ENCODE data around the gene TMPRSS3. TPM values are rescaled to one million over a fixed set of nuclear protein-coding genes. Genes with fewer than 3 reads are reported as not detected.

TMPRSS3 gene
- total RNA-seq, 1 donor from 2014 or later: not detected

DNA sequence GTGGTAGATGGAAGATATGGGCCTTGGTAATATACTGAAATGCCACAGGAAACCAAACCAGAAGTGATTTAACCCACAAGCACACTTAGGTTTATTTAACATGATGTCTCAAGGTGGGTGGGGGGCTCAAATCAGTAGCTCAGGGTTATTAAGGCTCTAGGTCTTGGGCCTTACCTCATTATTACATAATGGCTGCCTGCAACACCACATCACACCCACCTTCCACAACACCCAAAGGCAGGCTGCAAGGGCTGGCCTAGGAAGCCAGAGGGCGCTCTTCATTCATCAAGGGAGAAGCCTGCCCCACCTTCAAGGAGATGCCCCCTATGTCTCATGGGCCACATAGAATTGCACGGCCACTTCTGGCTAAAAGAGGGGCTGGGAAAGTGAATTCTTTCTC, 35.5 kb downstream of the TMPRSS3 start:
- DNase-seq (ENCODE audit: low read depth, low spot score): no peak
- TF ChIP-seq, protein P1, sequence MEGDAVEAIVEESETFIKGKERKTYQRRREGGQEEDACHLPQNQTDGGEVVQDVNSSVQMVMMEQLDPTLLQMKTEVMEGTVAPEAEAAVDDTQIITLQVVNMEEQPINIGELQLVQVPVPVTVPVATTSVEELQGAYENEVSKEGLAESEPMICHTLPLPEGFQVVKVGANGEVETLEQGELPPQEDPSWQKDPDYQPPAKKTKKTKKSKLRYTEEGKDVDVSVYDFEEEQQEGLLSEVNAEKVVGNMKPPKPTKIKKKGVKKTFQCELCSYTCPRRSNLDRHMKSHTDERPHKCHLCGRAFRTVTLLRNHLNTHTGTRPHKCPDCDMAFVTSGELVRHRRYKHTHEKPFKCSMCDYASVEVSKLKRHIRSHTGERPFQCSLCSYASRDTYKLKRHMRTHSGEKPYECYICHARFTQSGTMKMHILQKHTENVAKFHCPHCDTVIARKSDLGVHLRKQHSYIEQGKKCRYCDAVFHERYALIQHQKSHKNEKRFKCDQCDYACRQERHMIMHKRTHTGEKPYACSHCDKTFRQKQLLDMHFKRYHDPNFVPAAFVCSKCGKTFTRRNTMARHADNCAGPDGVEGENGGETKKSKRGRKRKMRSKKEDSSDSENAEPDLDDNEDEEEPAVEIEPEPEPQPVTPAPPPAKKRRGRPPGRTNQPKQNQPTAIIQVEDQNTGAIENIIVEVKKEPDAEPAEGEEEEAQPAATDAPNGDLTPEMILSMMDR (conservative IDR thresholded peaks at IDR 0.05): peak; percentile 16
- peaks cover 2% of the 10 kb centered on the region for H3K27me3 Mint-ChIP-seq (ENCODE audit: low read depth)
- peaks cover 10% of the 10 kb centered on the region for H3K9me3 Mint-ChIP-seq
- no peaks in the 10 kb centered on the region for H3K36me3 Mint-ChIP-seq (ENCODE audit: low read depth)
- H3K4me1 Mint-ChIP-seq: no peaks in the 10 kb centered on the region
- H3K27ac Mint-ChIP-seq (ENCODE audit: unreplicated experiment): no peak overlapping the region
- no peak overlapping the region for H3K4me3 Mint-ChIP-seq

DNA sequence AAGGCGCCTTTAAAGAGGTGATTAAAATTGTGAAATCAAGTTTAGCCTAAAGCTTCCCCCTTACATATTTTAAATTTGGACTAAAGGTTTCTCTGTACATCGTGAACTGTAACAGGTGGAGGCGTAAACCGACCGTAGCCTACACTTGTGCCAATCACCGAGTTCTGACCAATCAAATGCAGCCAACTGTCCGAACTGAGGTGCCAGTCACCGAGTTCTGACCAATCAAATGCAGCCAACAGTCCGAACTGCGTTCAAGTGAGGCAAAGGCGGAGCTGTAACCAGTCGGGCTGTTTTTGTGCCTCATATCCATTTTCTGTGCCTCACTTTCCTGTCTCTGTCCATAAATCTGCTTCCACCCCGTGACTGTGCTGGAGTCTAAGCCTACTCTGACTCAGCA, 36.9 kb downstream of the TMPRSS3 start:
- TF ChIP-seq, protein P1 (conservative IDR thresholded peaks at IDR 0.05): no peak
- no peak for DNase-seq (ENCODE audit: low read depth, low spot score)
- no peak overlapping the region for H3K4me3 Mint-ChIP-seq
- no peaks in the 10 kb centered on the region for H3K4me1 Mint-ChIP-seq
- H3K36me3 Mint-ChIP-seq (ENCODE audit: low read depth): no peaks in the 10 kb centered on the region
- H3K27me3 Mint-ChIP-seq (ENCODE audit: low read depth): peaks cover 2% of the 10 kb centered on the region
- peaks cover 15% of the 10 kb centered on the region for H3K9me3 Mint-ChIP-seq
- no peak overlapping the region for H3K27ac Mint-ChIP-seq (ENCODE audit: unreplicated experiment)

DNA sequence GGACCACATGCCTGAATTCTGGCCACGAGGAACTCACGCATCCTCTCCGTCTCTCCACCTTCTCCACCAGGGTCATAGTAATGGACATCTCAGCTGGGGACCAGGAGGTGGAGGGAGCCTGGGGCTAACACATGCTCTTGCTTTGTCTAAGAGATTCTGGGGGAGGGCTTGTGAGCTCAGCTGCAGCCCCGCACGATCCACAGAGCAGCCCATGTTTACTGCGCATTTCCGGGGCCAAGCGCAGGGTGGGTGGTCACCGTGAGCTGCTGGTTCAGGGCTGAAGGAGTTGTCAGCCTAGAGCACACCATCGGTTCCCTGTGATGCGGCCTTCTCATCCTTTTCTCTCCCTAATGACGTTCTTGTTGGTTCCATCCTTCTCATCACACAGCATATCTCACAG, 37.6 kb downstream of the TMPRSS3 start:
- Mint-ChIP-seq H3K4me1 (no peaks in the 10 kb centered on the region), H3K9me3 (peaks cover 15% of the 10 kb centered on the region), H3K27ac (ENCODE audit: unreplicated experiment) (no peak overlapping the region), H3K27me3 (ENCODE audit: low read depth) (peaks cover 2% of the 10 kb centered on the region), H3K36me3 (ENCODE audit: low read depth) (no peaks in the 10 kb centered on the region), H3K4me3 (no peak overlapping the region)
- no peak for DNase-seq (ENCODE audit: low read depth, low spot score)
- TF ChIP-seq, protein P1 (conservative IDR thresholded peaks at IDR 0.05): no peak

DNA sequence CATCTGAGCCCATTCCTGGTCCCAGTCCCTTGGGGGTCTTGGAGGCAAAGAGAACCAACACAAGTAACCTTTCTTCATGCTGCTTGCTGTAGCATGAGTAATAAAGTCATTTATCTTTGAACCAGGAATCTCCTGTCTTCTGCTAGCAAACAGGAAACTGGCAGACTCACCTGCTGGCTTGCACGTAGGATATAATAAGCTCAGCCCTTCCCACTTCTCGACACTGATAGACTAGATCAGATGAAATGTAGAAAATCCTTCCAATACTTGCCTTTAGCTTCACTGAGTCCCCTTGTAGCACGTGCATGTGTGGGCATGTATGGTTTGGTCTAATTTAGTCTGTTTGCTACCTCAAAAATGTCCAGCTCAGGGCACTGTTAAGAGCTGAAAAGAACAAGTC, 38.5 kb downstream of the TMPRSS3 start:
- Mint-ChIP-seq H3K9me3 (peaks cover 15% of the 10 kb centered on the region), H3K4me3 (no peak overlapping the region)
- TF ChIP-seq, protein P1 (conservative IDR thresholded peaks at IDR 0.05): no peak

DNA sequence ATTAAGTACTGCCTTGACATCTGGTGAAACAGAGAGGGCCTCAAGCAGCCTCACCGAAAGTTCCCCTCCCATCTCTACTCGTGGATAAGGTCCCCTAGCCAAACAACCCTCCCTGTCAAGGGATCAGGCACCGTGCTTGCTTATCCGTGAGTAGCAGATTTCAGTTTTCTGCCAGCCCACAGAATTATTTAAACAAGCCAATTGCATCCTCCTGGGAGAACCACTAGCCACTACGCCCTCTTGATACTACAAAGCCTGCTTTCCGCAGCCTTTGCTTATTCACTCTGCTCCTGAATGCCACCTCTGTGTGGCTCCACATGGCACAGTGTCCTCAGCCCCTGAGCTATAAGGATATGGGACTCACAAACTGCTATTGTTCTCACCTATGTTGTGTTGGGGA, 39.2 kb downstream of the TMPRSS3 start:
- TF ChIP-seq, protein P1 (conservative IDR thresholded peaks at IDR 0.05): no peak
- no peak overlapping the region for H3K27ac Mint-ChIP-seq (ENCODE audit: unreplicated experiment)
- H3K4me1 Mint-ChIP-seq: no peaks in the 10 kb centered on the region
- no peaks in the 10 kb centered on the region for H3K36me3 Mint-ChIP-seq (ENCODE audit: low read depth)
- H3K27me3 Mint-ChIP-seq (ENCODE audit: low read depth): peaks cover 2% of the 10 kb centered on the region
- no peak for DNase-seq (ENCODE audit: low read depth, low spot score)
- H3K9me3 Mint-ChIP-seq: peaks cover 15% of the 10 kb centered on the region
- H3K4me3 Mint-ChIP-seq: no peak overlapping the region

More for the DNA sequence above, 38.5 kb downstream of the TMPRSS3 start:
- H3K36me3 Mint-ChIP-seq (ENCODE audit: low read depth): no peaks in the 10 kb centered on the region
- peaks cover 2% of the 10 kb centered on the region for H3K27me3 Mint-ChIP-seq (ENCODE audit: low read depth)
- no peak for DNase-seq (ENCODE audit: low read depth, low spot score)
- H3K4me1 Mint-ChIP-seq: no peaks in the 10 kb centered on the region
- H3K27ac Mint-ChIP-seq (ENCODE audit: unreplicated experiment): no peak overlapping the region

DNA sequence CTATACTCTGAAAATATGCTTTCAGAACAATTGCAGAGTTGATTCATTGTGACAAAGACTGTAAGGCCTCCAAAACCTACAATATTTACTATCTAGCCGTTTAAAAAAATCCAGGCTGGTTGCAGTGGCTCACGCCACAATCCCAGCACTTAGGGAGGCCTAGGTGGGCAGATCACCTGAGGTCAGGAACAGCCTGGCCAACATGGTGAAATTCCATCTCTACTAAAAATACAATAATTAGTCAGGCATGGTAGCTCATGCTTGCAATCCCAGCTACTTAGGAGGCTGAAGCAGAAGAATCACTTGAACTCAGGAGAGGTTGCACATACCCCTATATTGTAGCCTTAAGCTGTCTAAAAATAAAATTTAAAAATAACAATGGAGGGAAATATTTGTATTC, 39.8 kb downstream of the TMPRSS3 start:
- H3K9me3 Mint-ChIP-seq: peaks cover 15% of the 10 kb centered on the region
- no peak for DNase-seq (ENCODE audit: low read depth, low spot score)
- TF ChIP-seq, protein P1 (conservative IDR thresholded peaks at IDR 0.05): no peak

More for the DNA sequence above, 39.8 kb downstream of the TMPRSS3 start:
- no peaks in the 10 kb centered on the region for H3K4me1 Mint-ChIP-seq
- H3K27me3 Mint-ChIP-seq (ENCODE audit: low read depth): peaks cover 2% of the 10 kb centered on the region
- H3K27ac Mint-ChIP-seq (ENCODE audit: unreplicated experiment): no peak overlapping the region
- H3K4me3 Mint-ChIP-seq: no peak overlapping the region
- H3K36me3 Mint-ChIP-seq (ENCODE audit: low read depth): no peaks in the 10 kb centered on the region

All from neural crest cell (in vitro differentiated cells).